GM19351 (cell line): ENCODE measurements around the gene GALK1.

ENCODE experiments used
- ATAC-seq: cut with Tn5 transposase; IDR thresholded peaks from one replicate; pipeline ENCODE4 v1.9.1; 2021; ENCODE audit warnings: mild to moderate bottlenecking, moderate library complexity; ENCODE audit not compliant: unreplicated experiment

Gene GALK1

GRCh38 chr17:75751676-75752404 is 13.2 kb downstream of the GALK1 start:
- no peak for ATAC-seq

DNA sequence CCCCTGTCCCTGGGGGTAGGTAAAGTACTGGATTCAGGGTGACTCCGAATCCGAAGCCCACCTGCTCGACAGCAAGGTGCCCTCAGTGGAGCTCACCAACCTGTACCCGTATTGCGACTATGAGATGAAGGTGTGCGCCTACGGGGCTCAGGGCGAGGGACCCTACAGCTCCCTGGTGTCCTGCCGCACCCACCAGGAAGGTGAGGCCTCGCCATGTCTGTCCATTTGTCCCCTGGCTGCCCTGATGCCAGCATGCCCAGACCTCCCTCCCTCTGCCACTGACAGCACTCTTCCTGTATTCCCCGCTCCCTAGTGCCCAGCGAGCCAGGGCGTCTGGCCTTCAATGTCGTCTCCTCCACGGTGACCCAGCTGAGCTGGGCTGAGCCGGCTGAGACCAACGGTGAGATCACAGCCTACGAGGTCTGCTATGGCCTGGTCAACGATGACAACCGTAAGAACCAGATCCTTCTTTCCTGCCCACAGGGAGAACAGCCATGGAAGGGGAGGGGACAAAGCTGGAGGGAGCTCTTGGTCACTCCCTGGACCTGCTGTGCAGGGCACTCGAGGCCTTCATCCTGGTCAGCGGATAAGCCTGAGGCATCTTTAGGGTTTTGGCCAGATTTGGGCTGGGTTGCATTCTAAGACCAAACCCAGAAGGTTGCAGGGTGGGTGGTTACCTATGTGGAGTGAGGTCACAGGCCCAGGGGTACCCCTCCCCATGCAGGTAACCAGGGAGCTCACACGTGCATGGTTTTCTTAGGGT is 14.2 kb downstream of the GALK1 start:
- no peak for ATAC-seq

- ATAC-seq: no peak
These were observed 15.2 kb downstream of the GALK1 start for GRCh38 chr17:75749545-75750389.

DNA sequence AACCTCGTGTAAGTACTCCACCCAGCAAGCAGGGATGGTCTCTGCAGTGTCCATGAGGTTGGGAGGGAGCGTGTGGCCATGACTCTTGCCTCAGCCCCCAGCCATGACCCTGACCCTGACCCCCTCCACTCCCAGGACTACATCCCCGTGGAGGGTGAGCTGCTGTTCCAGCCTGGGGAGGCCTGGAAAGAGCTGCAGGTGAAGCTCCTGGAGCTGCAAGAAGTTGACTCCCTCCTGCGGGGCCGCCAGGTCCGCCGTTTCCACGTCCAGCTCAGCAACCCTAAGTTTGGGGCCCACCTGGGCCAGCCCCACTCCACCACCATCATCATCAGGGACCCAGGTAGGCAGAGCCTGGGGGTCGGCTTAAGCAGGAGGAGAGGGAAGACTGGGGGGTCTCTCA is 16.3 kb downstream of the GALK1 start:
- ATAC-seq: no peak

DNA sequence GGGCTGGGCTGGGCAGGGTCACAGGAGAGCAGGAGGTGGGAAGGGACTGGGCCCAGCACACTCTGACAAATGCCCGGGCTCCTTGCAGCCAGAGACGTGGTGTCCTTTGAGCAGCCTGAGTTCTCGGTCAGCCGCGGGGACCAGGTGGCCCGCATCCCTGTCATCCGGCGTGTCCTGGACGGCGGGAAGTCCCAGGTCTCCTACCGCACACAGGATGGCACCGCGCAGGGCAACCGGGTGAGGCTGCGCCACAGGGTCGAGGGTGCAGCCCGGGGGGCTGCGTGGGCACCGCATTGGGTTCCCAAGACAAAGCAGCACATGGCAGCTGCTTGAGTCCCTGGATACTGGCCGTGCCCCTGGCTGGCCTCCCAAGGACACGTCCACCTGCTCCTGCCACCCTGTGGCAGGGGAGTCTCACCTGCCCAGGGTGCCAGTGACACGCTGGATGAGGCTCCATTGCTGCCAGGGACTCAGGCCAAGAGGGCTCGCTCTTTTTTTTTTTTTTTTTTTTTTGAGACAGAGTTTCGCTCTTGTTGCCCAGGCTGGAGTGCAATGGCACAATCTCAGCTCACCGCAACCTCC is 21.3 kb downstream of the GALK1 start:
- no peak for ATAC-seq

DNA sequence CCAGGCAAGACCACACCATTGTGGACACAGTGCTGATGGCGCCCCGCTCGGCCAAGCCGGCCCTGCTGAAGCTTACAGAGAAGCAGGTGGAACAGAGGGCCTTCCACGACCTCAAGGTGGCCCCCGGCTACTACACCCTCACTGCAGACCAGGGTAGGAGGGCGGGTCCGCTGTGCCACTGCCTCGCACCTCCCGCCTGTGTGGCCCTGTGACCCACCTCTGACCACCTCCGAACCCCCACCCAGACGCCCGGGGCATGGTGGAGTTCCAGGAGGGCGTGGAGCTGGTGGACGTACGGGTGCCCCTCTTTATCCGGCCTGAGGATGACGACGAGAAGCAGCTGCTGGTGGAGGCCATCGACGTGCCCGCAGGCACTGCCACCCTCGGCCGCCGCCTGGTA is 22.7 kb downstream of the GALK1 start:
- no peak for ATAC-seq

GRCh38 chr17:75740631-75741077 is 24.3 kb downstream of the GALK1 start:
- ATAC-seq: no peak

GRCh38 chr17:75740215-75740614 is 24.8 kb downstream of the GALK1 start:
- no peak for ATAC-seq

DNA sequence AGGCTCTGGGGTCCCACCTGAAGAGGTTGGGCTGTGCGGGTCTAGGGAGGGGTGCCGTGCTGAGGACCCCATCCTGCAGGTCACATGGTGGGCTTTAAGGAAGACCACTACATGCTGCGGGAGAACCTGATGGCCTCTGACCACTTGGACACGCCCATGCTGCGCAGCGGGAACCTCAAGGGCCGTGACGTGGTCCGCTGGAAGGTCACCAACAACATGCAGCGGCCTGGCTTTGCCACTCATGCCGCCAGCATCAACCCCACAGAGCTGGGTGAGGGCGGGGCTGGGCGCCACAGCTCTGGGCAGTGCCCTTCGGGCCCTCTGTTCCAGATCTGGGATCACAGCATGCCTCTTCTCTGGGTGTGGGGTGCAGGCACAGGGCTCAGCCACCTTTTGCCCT is 25.2 kb downstream of the GALK1 start:
- no peak for ATAC-seq

DNA sequence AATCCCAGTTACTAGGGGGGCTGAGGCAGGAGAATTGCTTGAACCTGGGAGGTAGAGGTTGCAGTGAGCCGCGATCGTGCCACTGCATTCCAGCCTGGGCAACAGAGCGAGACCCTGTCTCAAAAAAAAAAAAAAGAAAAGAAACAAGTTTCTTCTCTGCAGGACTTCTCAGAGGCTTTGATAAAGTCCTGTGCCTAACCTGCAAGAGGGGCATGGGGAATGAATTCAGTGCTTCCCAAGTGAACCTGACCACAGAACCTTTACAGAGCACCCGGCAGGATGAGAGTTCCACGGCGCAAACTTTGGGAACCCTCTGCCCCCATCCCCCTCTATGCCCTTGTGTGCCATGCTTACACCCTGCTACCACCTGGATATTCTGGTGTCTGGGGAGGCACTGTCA is 25.8 kb downstream of the GALK1 start:
- no peak for ATAC-seq

DNA sequence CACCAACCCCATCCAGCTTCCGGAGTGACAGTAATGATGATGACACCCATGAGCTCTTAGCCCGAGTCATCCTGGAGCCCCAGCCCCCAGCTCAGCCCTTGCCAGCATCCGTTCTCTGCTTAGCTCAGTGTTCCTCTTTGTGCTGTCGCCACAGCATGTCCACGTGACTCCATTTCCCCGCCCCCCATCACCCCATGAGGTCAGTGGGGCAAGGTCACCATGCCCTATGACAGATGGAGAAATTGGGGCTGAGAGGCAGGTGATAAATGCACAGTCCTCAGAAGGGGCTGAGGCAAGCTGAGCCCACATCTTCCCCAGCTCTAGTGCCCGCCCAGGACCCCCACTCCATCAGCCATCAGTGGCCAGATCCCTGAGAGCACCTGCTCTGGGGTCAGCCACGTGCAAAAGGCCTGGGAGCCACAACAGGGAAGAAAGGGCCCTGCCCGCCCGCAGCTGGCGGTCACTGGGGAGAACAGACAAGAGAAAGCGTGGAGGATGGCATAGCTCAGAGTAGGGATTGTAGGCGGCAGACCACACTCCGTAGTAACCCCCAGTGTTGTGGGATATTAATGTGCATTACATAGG is 26.7 kb downstream of the GALK1 start:
- no peak for ATAC-seq

DNA sequence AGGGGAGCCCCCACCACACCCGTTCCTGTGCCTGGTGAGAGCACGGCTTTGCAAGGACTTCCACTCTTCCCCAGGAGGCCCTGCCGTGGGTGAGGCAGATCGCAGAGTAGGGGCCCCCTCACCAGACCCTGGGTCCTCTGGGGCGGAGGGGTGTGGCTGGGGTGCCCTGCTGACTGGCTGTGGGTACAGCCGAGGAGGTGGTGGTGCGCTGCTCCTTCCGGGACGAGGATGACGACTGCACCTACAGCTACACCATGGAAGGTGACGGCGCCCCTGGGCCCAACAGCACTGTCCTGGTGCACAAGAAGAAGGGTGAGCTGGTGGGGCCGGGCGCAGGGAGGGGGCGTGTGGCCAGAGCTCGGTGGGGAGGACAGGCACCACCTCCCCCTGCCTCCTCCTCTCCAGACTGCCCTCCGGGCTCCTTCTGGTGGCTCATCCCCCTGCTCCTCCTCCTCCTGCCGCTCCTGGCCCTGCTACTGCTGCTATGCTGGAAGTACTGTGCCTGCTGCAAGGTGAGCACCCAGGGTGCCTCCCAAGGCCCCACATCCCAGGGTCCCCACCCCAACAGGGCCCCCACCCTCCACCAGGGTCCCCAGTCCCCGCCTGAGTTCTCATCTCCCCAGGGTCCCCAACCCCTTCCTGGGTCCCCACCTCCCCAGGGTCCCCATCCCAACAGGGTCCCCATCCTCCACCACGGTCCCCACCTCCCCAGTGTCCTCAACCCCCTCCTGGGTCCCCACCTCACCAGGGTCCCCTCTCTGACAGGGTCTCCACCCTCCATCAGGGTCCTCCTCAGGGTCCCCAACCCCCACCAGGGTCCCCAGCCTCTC is 27.6 kb downstream of the GALK1 start:
- no peak for ATAC-seq

DNA sequence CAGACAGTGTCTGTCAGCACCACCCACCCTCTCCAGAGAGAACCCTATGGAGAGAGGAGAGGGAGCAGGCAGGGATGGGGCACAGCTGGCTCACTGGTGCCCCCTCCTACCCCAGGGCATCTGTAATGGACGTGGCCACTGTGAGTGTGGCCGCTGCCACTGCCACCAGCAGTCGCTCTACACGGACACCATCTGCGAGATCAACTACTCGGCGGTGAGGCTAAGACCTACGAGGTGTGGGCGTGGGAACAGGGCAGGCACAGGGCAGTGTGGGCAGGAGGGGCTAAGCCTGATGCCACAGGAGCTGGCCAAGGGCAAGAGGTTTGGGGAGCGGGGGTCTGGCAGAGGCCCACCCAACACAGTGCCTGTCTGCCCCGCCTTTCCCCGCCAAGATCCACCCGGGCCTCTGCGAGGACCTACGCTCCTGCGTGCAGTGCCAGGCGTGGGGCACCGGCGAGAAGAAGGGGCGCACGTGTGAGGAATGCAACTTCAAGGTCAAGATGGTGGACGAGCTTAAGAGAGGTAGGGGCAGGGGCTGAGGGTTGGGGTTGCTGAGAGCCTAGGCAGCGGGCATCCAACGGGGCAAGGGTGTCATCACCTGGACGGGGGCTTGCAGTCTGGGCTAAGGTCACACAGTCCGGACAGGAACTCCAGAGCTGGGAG is 28.7 kb downstream of the GALK1 start:
- no peak for ATAC-seq

- no peak for ATAC-seq
These were observed 30.2 kb downstream of the GALK1 start for GRCh38 chr17:75734674-75735294.

GRCh38 chr17:75733471-75733870 is 31.5 kb downstream of the GALK1 start:
- ATAC-seq: no peak

- no peak for ATAC-seq
These were observed 33.1 kb downstream of the GALK1 start for GRCh38 chr17:75731716-75732498.

DNA sequence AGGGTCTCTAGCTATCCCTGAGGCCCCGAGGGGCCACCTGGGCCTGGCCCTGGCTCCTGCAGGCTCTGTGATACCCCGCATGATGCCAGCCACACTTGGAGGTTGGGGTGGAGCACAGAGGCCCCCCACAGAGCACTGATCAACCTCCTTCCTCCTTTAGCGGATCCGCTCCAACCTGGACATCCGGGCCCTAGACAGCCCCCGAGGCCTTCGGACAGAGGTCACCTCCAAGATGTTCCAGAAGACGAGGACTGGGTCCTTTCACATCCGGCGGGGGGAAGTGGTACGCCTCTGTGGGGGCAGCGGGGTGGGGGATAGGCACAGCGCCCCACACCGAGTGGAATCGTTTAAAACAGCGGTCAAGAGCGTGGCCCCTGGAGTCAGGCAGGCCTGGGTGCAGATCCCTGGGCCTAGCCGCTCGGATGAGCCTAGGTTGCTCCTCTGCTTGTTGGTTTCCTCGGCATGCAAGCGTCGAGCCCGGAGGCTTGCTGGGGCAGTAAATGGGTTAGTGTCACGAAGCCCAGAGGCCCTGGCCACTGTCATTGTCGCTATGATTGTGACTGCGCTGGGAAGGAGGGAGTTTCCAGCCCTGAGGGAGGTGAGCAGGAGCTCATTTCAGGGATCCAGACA is 33.8 kb downstream of the GALK1 start:
- no peak for ATAC-seq

DNA sequence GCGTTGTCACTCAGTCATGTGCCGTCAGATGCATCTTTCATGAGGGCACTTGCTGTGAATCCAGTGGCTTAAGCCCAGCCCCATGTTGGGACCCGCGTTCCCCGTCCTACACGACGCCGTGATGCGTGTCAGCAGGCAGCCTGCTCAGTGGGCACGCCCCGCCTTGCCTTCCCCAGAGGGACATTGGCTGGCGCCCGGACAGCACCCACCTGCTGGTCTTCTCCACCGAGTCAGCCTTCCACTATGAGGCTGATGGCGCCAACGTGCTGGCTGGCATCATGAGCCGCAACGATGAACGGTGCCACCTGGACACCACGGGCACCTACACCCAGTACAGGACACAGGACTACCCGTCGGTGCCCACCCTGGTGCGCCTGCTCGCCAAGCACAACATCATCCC is 34.9 kb downstream of the GALK1 start:
- no peak for ATAC-seq
